ENCODE data around the gene SPAG5. TPM values are rescaled to one million over a fixed set of nuclear protein-coding genes. Genes with fewer than 3 reads are reported as not detected.
A peak's percentile ranks its signal among the peaks of the same experiment; 100 is the strongest.

Gene SPAG5
- total and polyA plus RNA-seq, 4 donors, result 10.6 to 41.8 (median 12.8) TPM

DNA sequence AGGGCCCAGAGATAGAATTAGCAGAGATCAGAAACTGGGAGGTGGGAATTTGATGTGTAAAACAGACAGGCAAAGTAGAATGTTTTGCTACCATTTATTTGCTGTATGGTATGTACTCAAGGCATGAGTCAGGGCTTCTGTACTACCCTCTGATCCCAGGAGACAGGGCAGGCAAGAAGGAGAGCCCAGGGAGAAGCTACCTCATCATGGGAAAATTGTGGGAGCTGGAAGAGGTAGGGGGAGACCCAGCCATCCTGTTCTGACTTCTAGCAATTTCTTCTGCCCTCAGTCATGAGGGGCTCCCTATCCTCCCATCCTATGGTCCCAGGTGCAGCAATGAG, 25.8 kb downstream of the SPAG5 start:
- Histone ChIP-seq H3K36me3 (ENCODE audit: control insufficient read depth in 4 of 4, insufficient read depth in 3 of 4, low read depth in 1 of 4, low read length in 3 of 4) (peaks cover 0 to 3% (median 1%) of the 10 kb centered on the region in 4 donors), H3K4me3 (ENCODE audit: low read depth in 1 of 3, low read length in 3 of 3) (no peak overlapping the region), H3K4me1 (ENCODE audit: control insufficient read depth in 4 of 4, insufficient read depth in 4 of 4, low read length in 3 of 4) (peaks cover 18 to 39% (median 32%) of the 10 kb centered on the region in 4 donors), H3K27me3 (ENCODE audit: control insufficient read depth in 4 of 4, insufficient read depth in 4 of 4, low read length in 3 of 4) (no peaks in the 10 kb centered on the region), H3K27ac (ENCODE audit: low read depth in 1 of 2, low read length in 2 of 2) (no peak overlapping the region), H3K9ac (ENCODE audit: low read depth in 1 of 2, low read length in 2 of 2) (no peak overlapping the region), H3K9me3 (ENCODE audit: control insufficient read depth in 4 of 4, low read length in 3 of 4) (no peaks in the 10 kb centered on the region)
- TF ChIP-seq TAF1 (conservative IDR thresholded peaks at IDR 0.05), result no peak
- no peak for TF ChIP-seq GABPA (IDR thresholded peaks at IDR 0.05 in 1 of 2, conservative IDR thresholded peaks at IDR 0.05 in 1 of 2)
- TF ChIP-seq EGR1 (IDR thresholded peaks at IDR 0.05; ENCODE audit: low read depth in 2 of 2), result no peak
- no peak for TF ChIP-seq CTCF (IDR thresholded peaks at IDR 0.05; ENCODE audit: low read depth, low read length, missing input control)
- TF ChIP-seq RAD21 (IDR thresholded peaks at IDR 0.05), result no peak
- TF ChIP-seq, protein P1, sequence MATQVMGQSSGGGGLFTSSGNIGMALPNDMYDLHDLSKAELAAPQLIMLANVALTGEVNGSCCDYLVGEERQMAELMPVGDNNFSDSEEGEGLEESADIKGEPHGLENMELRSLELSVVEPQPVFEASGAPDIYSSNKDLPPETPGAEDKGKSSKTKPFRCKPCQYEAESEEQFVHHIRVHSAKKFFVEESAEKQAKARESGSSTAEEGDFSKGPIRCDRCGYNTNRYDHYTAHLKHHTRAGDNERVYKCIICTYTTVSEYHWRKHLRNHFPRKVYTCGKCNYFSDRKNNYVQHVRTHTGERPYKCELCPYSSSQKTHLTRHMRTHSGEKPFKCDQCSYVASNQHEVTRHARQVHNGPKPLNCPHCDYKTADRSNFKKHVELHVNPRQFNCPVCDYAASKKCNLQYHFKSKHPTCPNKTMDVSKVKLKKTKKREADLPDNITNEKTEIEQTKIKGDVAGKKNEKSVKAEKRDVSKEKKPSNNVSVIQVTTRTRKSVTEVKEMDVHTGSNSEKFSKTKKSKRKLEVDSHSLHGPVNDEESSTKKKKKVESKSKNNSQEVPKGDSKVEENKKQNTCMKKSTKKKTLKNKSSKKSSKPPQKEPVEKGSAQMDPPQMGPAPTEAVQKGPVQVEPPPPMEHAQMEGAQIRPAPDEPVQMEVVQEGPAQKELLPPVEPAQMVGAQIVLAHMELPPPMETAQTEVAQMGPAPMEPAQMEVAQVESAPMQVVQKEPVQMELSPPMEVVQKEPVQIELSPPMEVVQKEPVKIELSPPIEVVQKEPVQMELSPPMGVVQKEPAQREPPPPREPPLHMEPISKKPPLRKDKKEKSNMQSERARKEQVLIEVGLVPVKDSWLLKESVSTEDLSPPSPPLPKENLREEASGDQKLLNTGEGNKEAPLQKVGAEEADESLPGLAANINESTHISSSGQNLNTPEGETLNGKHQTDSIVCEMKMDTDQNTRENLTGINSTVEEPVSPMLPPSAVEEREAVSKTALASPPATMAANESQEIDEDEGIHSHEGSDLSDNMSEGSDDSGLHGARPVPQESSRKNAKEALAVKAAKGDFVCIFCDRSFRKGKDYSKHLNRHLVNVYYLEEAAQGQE (IDR thresholded peaks at IDR 0.05), result no peak
- no peak for TF ChIP-seq YY1 (IDR thresholded peaks at IDR 0.05)
- no peak for DNase-seq (ENCODE audit: low spot score)

- no peaks in the 10 kb centered on the region for H3K9me3 ChIP-seq (ENCODE audit: control insufficient read depth in 4 of 4, low read length in 3 of 4)
- peak overlapping the region; percentile 72 to 89 for H3K27ac ChIP-seq (ENCODE audit: low read depth in 1 of 2, low read length in 2 of 2)
- no peak for DNase-seq (ENCODE audit: low spot score)
- peaks cover 0 to 3% (median 0%) of the 10 kb centered on the region in 4 donors for H3K36me3 ChIP-seq (ENCODE audit: control insufficient read depth in 4 of 4, insufficient read depth in 3 of 4, low read depth in 1 of 4, low read length in 3 of 4)
- no peak overlapping the region for H3K9ac ChIP-seq (ENCODE audit: low read depth in 1 of 2, low read length in 2 of 2)
- H3K27me3 ChIP-seq (ENCODE audit: control insufficient read depth in 4 of 4, insufficient read depth in 4 of 4, low read length in 3 of 4), result no peaks in the 10 kb centered on the region
- 69% methylated on average over 5 of the region's 5 CpGs for WGBS
- TF ChIP-seq ZBTB33 (IDR thresholded peaks at IDR 0.05) (no peak), HNF4A (conservative IDR thresholded peaks at IDR 0.05) (peak in 1 of 2 donors; percentile 25), SP1 (IDR thresholded peaks at IDR 0.05) (peak; percentile 25)
- H3K4me1 ChIP-seq (ENCODE audit: control insufficient read depth in 4 of 4, insufficient read depth in 4 of 4, low read length in 3 of 4), result peaks cover 14 to 36% (median 28%) of the 10 kb centered on the region in 4 donors
- H3K4me3 ChIP-seq (ENCODE audit: low read depth in 1 of 3, low read length in 3 of 3), result no peak overlapping the region
Measured at GRCh38 chr17:28572259-28573039, 26.4 kb downstream of the SPAG5 start.

Measured in liver (tissue), 9 donors.